Common myeloid progenitor, CD34-positive (primary cell): ENCODE results near the gene AEBP1.

ENCODE experiments used
- CTCF ChIA-PET: fragments of 350-600 bp; sonication (Branson Sonifier 250); formaldehyde crosslinking; loops from one replicate; lab custom pipeline; 2021; ENCODE audit warnings: antibody characterized with exemption; lab: Charles Lee
- POLR2A ChIA-PET: fragments of 350-600 bp; sonication (Branson Sonifier 250); formaldehyde crosslinking; loops from one replicate; lab custom pipeline; 2021; ENCODE audit warnings: antibody characterized with exemption; lab: Charles Lee
- DNase-seq, 3 donors: peaks; one replicate each; pipeline versions ENCODE4 v3.0.0 to v3.0.0-alpha.2; 2013
- H3K27ac ChIP-seq, 2 experiments: 1 replicate in 1 of 2; 2 replicates in 1 of 2; pipeline ENCODE4 v1.7.0; 2013; ENCODE audit warnings: inconsistent platforms in 2 of 2, low read length in 2 of 2, mild to moderate bottlenecking in 2 of 2, low read depth in 1 of 2, moderate library complexity in 1 of 2; ENCODE audit not compliant: severe bottlenecking in 2 of 2, insufficient read depth in 1 of 2, poor library complexity in 1 of 2
- H3K27me3 ChIP-seq, 5 experiments: replicated peaks in 2 of 5; 1 replicate in 3 of 5; 2 replicates in 2 of 5; pipeline versions ENCODE4 v1.6.1 to v1.7.0; 2013; ENCODE audit warnings: low read length in 4 of 5, mild to moderate bottlenecking in 2 of 5, moderate library complexity in 2 of 5, inconsistent platforms in 1 of 5; ENCODE audit not compliant: insufficient read depth in 5 of 5, control insufficient read depth in 4 of 5
- H3K36me3 ChIP-seq, 4 experiments: 1 replicate in 2 of 4; 2 replicates in 2 of 4; pipeline versions ENCODE4 v1.6.1 to v1.7.0; 2013; ENCODE audit warnings: low read length in 3 of 4, control low read depth in 1 of 4, mild to moderate bottlenecking in 1 of 4; ENCODE audit not compliant: control insufficient read depth in 4 of 4, insufficient read depth in 4 of 4
- H3K4me1 ChIP-seq, 4 experiments: 1 replicate in 3 of 4; 2 replicates in 1 of 4; pipeline versions ENCODE4 v1.6.1 to v1.7.1; 2013; ENCODE audit warnings: low read length in 3 of 4, mild to moderate bottlenecking in 3 of 4, control low read depth in 1 of 4, inconsistent platforms in 1 of 4, moderate library complexity in 1 of 4; ENCODE audit not compliant: control insufficient read depth in 4 of 4, insufficient read depth in 4 of 4; ENCODE audit errors: control extremely low read depth in 1 of 4
- H3K4me3 ChIP-seq, 7 experiments: 1 replicate in 4 of 7; 2 replicates in 3 of 7; pipeline versions ENCODE4 v1.5.1 to v1.7.0; 2013; ENCODE audit warnings: mild to moderate bottlenecking in 7 of 7, low read length in 6 of 7, moderate library complexity in 6 of 7, inconsistent platforms in 2 of 7, low read depth in 2 of 7, control low read depth in 1 of 7; ENCODE audit not compliant: insufficient read depth in 4 of 7, control insufficient read depth in 1 of 7; ENCODE audit errors: extremely low read depth in 1 of 7
- H3K9me3 ChIP-seq, 5 experiments: 1 replicate in 4 of 5; 2 replicates in 1 of 5; pipeline versions ENCODE4 v1.6.1 to v1.7.1; 2013; ENCODE audit warnings: low read length in 4 of 5, mild to moderate bottlenecking in 2 of 5, inconsistent platforms in 1 of 5, low read depth in 1 of 5, moderate library complexity in 1 of 5; ENCODE audit not compliant: control insufficient read depth in 4 of 5, insufficient read depth in 2 of 5; ENCODE audit errors: control extremely low read depth in 1 of 5
- WGBS: methylation state at CpG from one replicate; pipeline ENCODE4 v1.1.5; 2013; ENCODE audit not compliant: insufficient coverage; 5-methylcytosine and 5-hydroxymethylcytosine counted together

The AEBP1 gene

DNA sequence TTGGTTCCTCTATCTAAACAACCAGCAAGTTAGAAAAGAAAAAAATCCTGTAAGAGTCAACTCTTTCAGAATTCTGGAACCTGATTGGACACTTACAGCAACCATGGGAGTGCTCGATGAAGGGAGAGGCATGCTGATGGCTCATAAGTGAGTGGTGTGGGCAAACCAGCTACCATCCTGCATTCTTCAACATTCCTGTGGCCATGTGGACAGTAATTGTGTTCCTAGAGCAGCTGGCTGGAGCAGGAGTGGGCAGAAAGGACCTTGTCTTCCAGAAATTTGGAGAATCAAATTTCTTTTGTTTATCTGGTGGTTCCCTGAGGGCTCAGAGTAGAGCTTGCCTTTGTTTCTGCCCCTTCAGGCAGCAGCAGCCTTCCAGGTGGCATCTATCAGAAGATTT, 59.4 kb downstream of the AEBP1 start:
- H3K9me3 ChIP-seq = peaks cover 0 to 4% (median 3%) of the 10 kb centered on the region in 5 experiments
- H3K4me3 ChIP-seq = no peak overlapping the region
- POLR2A ChIA-PET = interaction anchor here (0.5 to 0.6 kb wide), 2 partner anchors 28 to 91 kb away, joined by 3 to 4 read pairs; no protein-coding TSS in a partner anchor
- peaks cover 0 to 6% (median 0%) of the 10 kb centered on the region in 4 experiments for H3K4me1 ChIP-seq
- DNase-seq = no peak
- CTCF ChIA-PET = interaction anchor here (0.9 to 1.1 kb wide), 2 partner anchors 9 to 21 kb away, joined by 3 read pairs; no protein-coding TSS in a partner anchor
- no peak overlapping the region for H3K27ac ChIP-seq
- H3K36me3 ChIP-seq = no peaks in the 10 kb centered on the region
- H3K27me3 ChIP-seq = peaks cover 0 to 2% (median 0%) of the 10 kb centered on the region in 5 experiments
- WGBS = no CpG with 5 or more reads among the region's 1 CpG
